Mesodermal cell (in vitro differentiated cells): ENCODE measurements around the gene PKN1.
A peak's percentile ranks its signal among the peaks of the same experiment; 100 is the strongest.
"Not testable (repeated sequence)": the region's sequence is repeated elsewhere in the genome, so short reads cannot be mapped to it uniquely, and the experiment has no call there.

Source experiments
- H3K27ac ChIP-seq: 2 replicates; pipeline ENCODE4 v1.7.0; 2013; ENCODE audit warnings: mild to moderate bottlenecking, low read depth, low read length, moderate library complexity; ENCODE audit not compliant: severe bottlenecking
- H3K36me3 ChIP-seq: 2 replicates; pipeline ENCODE4 v1.7.1; 2013; ENCODE audit warnings: mild to moderate bottlenecking, low read length, moderate library complexity; ENCODE audit not compliant: control insufficient read depth, insufficient read depth
- H3K4me1 ChIP-seq: one replicate; pipeline ENCODE4 v1.7.1; 2013; ENCODE audit warnings: mild to moderate bottlenecking, low read length; ENCODE audit not compliant: insufficient read depth, control insufficient read depth, poor library complexity, severe bottlenecking
- H3K4me3 ChIP-seq: 2 replicates; pipeline ENCODE4 v1.7.0; 2013; ENCODE audit warnings: low read length, control low read depth, mild to moderate bottlenecking; ENCODE audit not compliant: insufficient read depth, poor library complexity, severe bottlenecking; ENCODE audit errors: extremely low read depth
- H3K9me3 ChIP-seq: 2 replicates; pipeline ENCODE4 v1.7.1; 2013; ENCODE audit warnings: mild to moderate bottlenecking, low read length, moderate library complexity; ENCODE audit not compliant: control insufficient read depth
- WGBS, 2 experiments: methylation state at CpG; one replicate each; pipeline ENCODE4 v1.1.5; 2013; ENCODE audit warnings: missing lambda C conversion rate in 2 of 2; ENCODE audit not compliant: insufficient coverage in 2 of 2; 5-methylcytosine and 5-hydroxymethylcytosine counted together

PKN1 gene

DNA sequence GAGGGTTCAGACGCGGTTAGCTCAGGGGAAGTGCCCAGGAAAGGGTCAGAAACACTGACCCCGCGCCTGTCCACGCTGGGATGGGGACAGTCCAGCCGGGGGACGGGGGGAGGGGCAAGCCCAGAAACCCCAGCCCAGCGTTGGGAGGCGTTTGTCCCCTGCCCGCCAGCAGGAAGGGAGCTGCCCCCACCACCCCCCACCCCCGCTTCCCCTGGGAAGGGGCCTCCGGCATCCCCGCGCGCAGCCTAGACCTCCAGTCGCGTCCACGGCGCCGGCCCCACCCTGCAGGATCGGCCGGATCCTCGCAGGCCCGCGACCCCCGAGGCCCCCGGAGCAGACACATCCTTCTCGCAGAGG lies 62.5 kb downstream of the PKN1 start:
- Histone ChIP-seq H3K27ac (peak overlapping the region; percentile 64), H3K9me3 (no peaks in the 10 kb centered on the region), H3K4me1 (peaks cover 7% of the 10 kb centered on the region), H3K36me3 (peaks cover 21% of the 10 kb centered on the region), H3K4me3 (peak overlapping the region; percentile 80)
- 0% methylated on average over 5 to 23 of the region's 28 CpGs for WGBS, 2 experiments

GRCh38 chr19:14496029-14496833 lies 63.1 kb downstream of the PKN1 start, which contains the start of gene GIPC1:
GIPC1 (minus strand) TSS chr19:14496127; CDS start chr19:14482976, 13,151 bp downstream.
- Histone ChIP-seq H3K36me3 (peaks cover 16% of the 10 kb centered on the region), H3K27ac (peak within 1 kb of the TSS; percentile 64), H3K4me3 (peak within 1 kb of the TSS; percentile 80), H3K9me3 (no peaks in the 10 kb centered on the region), H3K4me1 (peaks cover 7% of the 10 kb centered on the region)
- WGBS, 2 experiments: 3 to 8% methylated on average over 33 to 45 of the region's 71 CpGs

DNA sequence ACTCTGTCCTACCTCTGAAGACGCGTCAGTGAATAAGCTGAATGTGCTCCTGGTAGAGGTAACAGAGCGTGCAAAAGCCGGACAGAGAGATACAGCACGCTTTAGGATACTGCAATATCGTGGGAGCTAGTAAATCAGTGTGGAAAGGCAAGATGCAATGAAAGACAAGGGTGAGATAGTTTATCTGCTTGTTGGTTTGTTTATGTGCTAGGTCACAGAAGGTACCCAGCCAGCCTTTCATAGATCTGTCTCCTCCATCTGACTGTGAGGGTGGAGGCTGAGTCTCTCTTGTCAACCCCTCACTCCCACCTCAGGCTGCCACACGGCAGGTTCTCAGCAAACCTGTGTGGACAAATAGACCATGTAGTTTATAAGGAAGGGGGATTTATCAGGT lies 63.7 kb downstream of the PKN1 start:
- no peaks in the 10 kb centered on the region for H3K9me3 ChIP-seq

GRCh38 chr19:14497228-14497921 lies 64.3 kb downstream of the PKN1 start:
- Histone ChIP-seq H3K4me1 (peaks cover 7% of the 10 kb centered on the region), H3K4me3 (no peak overlapping the region), H3K9me3 (no peaks in the 10 kb centered on the region), H3K27ac (no peak overlapping the region), H3K36me3 (peaks cover 8% of the 10 kb centered on the region)
- 81 to 83% methylated on average over 6 of the region's 6 CpGs for WGBS, 2 experiments

More for the DNA sequence above, 63.7 kb downstream of the PKN1 start:
- H3K27ac ChIP-seq: no peak overlapping the region
- peaks cover 7% of the 10 kb centered on the region for H3K4me1 ChIP-seq
- H3K36me3 ChIP-seq: peaks cover 11% of the 10 kb centered on the region
- 92 to 93% methylated on average over 6 to 7 of the region's 7 CpGs for WGBS, 2 experiments
- H3K4me3 ChIP-seq: peak overlapping the region; percentile 12

GRCh38 chr19:14502334-14503092 lies 69.4 kb downstream of the PKN1 start:
- H3K27ac ChIP-seq: no peak overlapping the region
- no peaks in the 10 kb centered on the region for H3K9me3 ChIP-seq
- H3K4me1 ChIP-seq: peaks cover 5% of the 10 kb centered on the region
- H3K4me3 ChIP-seq: no peak overlapping the region
- no peaks in the 10 kb centered on the region for H3K36me3 ChIP-seq
- 80 to 81% methylated on average over 8 to 11 of the region's 11 CpGs for WGBS, 2 experiments

- 90 to 94% methylated on average over 1 of the region's 1 CpG for WGBS, 2 experiments
- Histone ChIP-seq H3K27ac (no peak overlapping the region), H3K4me1 (peaks cover 9% of the 10 kb centered on the region), H3K9me3 (no peaks in the 10 kb centered on the region), H3K4me3 (no peak overlapping the region), H3K36me3 (no peaks in the 10 kb centered on the region)
Measured at GRCh38 chr19:14503285-14503684, 70.2 kb downstream of the PKN1 start.

GRCh38 chr19:14504575-14504974 lies 71.5 kb downstream of the PKN1 start:
- not testable (repeated sequence) for H3K4me3 ChIP-seq, H3K27ac ChIP-seq, H3K36me3 ChIP-seq, H3K9me3 ChIP-seq, H3K4me1 ChIP-seq
- WGBS, 2 experiments: 88 to 89% methylated on average over 5 to 6 of the region's 8 CpGs

DNA sequence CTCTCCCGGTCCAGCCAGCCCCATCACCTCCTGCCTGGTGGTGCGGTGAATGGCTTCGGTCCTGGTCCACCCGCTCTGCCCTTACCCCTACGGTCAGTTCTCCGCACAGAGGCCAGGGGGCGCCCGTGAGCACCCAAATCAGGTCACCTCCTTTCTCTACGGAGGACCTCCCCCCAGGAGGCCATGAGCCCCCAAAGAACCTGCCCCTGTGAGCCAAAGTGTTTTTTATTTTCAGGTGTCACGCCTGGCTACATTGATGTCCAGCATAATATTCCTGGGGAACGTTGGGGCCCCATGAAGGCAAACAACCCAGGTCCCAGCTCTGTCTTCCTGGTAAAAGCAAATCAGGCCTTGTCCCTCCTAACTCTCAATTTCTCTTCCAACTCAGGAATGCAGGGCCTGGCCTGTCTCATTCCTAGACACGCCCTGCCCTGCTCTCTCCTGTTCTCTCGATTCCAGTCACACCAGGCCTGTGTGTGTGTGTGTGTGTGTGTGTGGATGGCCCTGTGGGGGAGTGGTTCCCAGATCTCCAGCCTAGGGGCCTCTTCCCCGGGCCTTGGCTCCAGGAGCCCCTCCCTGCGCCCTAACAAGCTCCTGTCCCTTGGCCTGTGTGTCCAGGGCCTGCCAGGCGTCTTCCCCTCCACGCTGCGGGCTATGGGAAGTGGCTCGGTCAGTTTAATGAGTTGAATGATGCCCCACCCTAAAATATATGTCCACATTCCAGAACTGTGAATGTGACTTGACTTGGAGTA lies 72.6 kb downstream of the PKN1 start:
- H3K36me3 ChIP-seq: no peaks in the 10 kb centered on the region
- no peaks in the 10 kb centered on the region for H3K9me3 ChIP-seq
- WGBS, 2 experiments: 36 to 38% methylated on average over 4 to 14 of the region's 19 CpGs
- peak overlapping the region; percentile 92 for H3K27ac ChIP-seq
- H3K4me3 ChIP-seq: no peak overlapping the region
- peaks cover 9% of the 10 kb centered on the region for H3K4me1 ChIP-seq

GRCh38 chr19:14507704-14508542 lies 74.8 kb downstream of the PKN1 start:
- 89 to 94% methylated on average over 8 to 9 of the region's 12 CpGs for whole genome bisulfite sequencing, 2 experiments
- Histone ChIP-seq H3K4me1 (peaks cover 12% of the 10 kb centered on the region), H3K4me3 (no peak overlapping the region), H3K36me3 (no peaks in the 10 kb centered on the region), H3K9me3 (no peaks in the 10 kb centered on the region), H3K27ac (no peak overlapping the region)
